ENCODE data around the gene PLOD2. TPM values are rescaled to one million over a fixed set of nuclear protein-coding genes. Genes with fewer than 3 reads are reported as not detected.
"Not testable (repeated sequence)": the region's sequence is repeated elsewhere in the genome, so short reads cannot be mapped to it uniquely, and the experiment has no call there.

Gene PLOD2
- total RNA-seq, 1 experiment from 2014 or later: 24.2 TPM

DNA sequence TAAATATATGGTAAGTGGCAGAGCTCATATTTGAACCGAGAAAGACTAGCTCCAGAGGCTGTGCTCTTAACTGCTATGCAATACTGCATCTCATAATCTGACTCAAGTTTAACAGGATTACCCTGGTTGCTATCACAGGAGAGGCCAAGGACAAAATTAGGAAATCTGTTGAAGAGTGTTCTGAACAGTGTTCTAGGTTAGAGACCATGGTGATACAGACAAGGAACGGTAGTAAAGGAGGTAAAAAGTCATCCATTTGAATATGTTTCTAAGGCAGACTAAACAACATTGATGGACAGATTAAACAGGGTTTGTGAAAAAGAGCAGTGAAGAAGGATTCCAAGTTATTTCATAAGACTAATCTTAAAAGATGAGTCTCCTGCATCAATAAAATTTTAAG is 22.1 kb downstream of the PLOD2 start:
- H3K4me3 ChIP-seq (ENCODE audit: insufficient read depth, low read depth, low read length): no peak overlapping the region
- no peak for DNase-seq
- H3K27me3 ChIP-seq (ENCODE audit: control insufficient read depth, insufficient read depth, low read length): no peaks in the 10 kb centered on the region
- H3K36me3 ChIP-seq (replicated peaks; ENCODE audit: control insufficient read depth, insufficient read depth, low read length): no peaks in the 10 kb centered on the region

DNA sequence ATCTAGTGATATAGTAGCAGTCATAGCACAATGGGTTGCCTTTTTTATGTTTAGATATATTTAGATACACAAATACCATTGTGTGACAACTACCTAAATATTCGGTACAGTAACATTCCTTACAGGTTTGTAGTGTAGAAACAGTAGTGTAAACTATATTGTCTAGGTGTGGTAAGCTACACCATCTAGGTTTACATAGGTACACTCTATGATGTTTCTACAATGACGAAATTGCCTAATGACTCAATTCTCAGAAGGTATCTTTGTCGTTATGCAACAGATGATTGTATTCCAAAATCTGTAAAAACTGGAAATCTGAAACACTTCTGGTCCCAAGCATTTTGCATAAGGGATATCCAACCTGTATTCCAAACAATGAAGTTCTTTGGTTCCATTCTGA is 24.3 kb downstream of the PLOD2 start:
- Histone ChIP-seq H3K4me3 (ENCODE audit: insufficient read depth, low read depth, low read length) (no peak overlapping the region), H3K36me3 (replicated peaks; ENCODE audit: control insufficient read depth, insufficient read depth, low read length) (no peaks in the 10 kb centered on the region), H3K27me3 (ENCODE audit: control insufficient read depth, insufficient read depth, low read length) (no peaks in the 10 kb centered on the region)
- no peak for DNase-seq

- H3K36me3 ChIP-seq (replicated peaks; ENCODE audit: control insufficient read depth, insufficient read depth, low read length): no peaks in the 10 kb centered on the region
- no peaks in the 10 kb centered on the region for H3K27me3 ChIP-seq (ENCODE audit: control insufficient read depth, insufficient read depth, low read length)
- no peak for DNase-seq
- no peak overlapping the region for H3K4me3 ChIP-seq (ENCODE audit: insufficient read depth, low read depth, low read length)
Observed at GRCh38 chr3:146134348-146135117, 26.5 kb downstream of the PLOD2 start.

GRCh38 chr3:146133441-146133840 is 27.5 kb downstream of the PLOD2 start:
- H3K36me3 ChIP-seq (replicated peaks; ENCODE audit: control insufficient read depth, insufficient read depth, low read length): no peaks in the 10 kb centered on the region
- no peaks in the 10 kb centered on the region for H3K27me3 ChIP-seq (ENCODE audit: control insufficient read depth, insufficient read depth, low read length)
- no peak overlapping the region for H3K4me3 ChIP-seq (ENCODE audit: insufficient read depth, low read depth, low read length)
- no peak for DNase-seq

GRCh38 chr3:146131616-146132410 is 29.2 kb downstream of the PLOD2 start:
- no peak for DNase-seq
- no peak overlapping the region for H3K4me3 ChIP-seq (ENCODE audit: insufficient read depth, low read depth, low read length)
- H3K36me3 ChIP-seq (replicated peaks; ENCODE audit: control insufficient read depth, insufficient read depth, low read length): no peaks in the 10 kb centered on the region
- H3K27me3 ChIP-seq (ENCODE audit: control insufficient read depth, insufficient read depth, low read length): no peaks in the 10 kb centered on the region

DNA sequence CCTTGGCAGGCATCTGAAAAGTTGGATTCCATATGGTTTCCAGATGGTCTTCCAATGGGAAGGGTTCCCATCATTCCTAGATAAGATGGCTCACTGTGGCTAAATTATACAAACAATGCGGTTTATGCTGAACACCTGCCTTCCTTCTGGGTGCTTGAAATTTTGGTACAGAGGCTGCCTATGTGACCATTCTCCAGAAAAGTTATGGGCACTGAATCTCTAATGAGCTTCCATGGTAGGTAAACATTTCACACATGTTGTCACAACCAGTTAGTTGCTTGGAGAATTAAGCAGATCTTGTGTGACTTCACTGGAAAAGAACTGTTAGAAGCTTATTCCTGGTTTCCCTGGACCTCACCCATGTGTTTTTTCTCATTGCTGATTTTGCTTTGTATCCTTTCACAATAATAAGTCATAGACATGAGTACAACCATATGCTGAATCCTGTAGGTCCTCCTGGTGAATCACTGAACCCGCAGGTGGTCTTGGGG is 30.1 kb downstream of the PLOD2 start:
- DNase-seq: no peak
- Histone ChIP-seq H3K4me3 (ENCODE audit: insufficient read depth, low read depth, low read length) (no peak overlapping the region), H3K27me3 (ENCODE audit: control insufficient read depth, insufficient read depth, low read length) (no peaks in the 10 kb centered on the region), H3K36me3 (replicated peaks; ENCODE audit: control insufficient read depth, insufficient read depth, low read length) (no peaks in the 10 kb centered on the region)

GRCh38 chr3:146129750-146130149 is 31.2 kb downstream of the PLOD2 start:
- Histone ChIP-seq H3K27me3 (ENCODE audit: control insufficient read depth, insufficient read depth, low read length) (no peaks in the 10 kb centered on the region), H3K36me3 (replicated peaks; ENCODE audit: control insufficient read depth, insufficient read depth, low read length) (no peaks in the 10 kb centered on the region), H3K4me3 (ENCODE audit: insufficient read depth, low read depth, low read length) (no peak overlapping the region)
- DNase-seq: no peak

DNA sequence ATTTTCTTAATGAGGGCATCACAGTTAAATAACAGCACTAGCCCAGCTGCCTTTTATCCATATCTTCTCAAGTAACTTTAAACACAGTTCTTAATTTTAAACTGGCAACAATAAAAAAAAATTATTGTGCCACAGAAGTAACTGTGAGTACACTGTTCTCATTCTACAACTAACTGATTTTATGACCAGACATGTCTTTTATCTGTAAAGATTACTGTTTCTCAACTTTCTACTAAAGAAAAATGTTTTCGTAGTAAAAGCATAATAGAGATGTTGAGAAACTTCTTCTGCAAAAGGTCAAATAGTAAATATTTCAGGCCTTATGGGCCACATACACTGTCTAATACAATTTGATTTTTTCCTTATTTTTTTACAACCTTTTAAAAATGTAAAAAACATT is 32.0 kb downstream of the PLOD2 start:
- H3K27me3 ChIP-seq (ENCODE audit: control insufficient read depth, insufficient read depth, low read length): no peaks in the 10 kb centered on the region
- no peak for DNase-seq
- no peak overlapping the region for H3K4me3 ChIP-seq (ENCODE audit: insufficient read depth, low read depth, low read length)
- no peaks in the 10 kb centered on the region for H3K36me3 ChIP-seq (replicated peaks; ENCODE audit: control insufficient read depth, insufficient read depth, low read length)

- H3K27me3 ChIP-seq (ENCODE audit: control insufficient read depth, insufficient read depth, low read length): no peaks in the 10 kb centered on the region
- H3K36me3 ChIP-seq (replicated peaks; ENCODE audit: control insufficient read depth, insufficient read depth, low read length): no peaks in the 10 kb centered on the region
- DNase-seq: no peak
- H3K4me3 ChIP-seq (ENCODE audit: insufficient read depth, low read depth, low read length): no peak overlapping the region
Observed at GRCh38 chr3:146128179-146128578, 32.8 kb downstream of the PLOD2 start.

GRCh38 chr3:146125951-146126350 is 35.0 kb downstream of the PLOD2 start:
- no peak for DNase-seq
- Histone ChIP-seq H3K27me3 (ENCODE audit: control insufficient read depth, insufficient read depth, low read length) (no peaks in the 10 kb centered on the region), H3K36me3 (replicated peaks; ENCODE audit: control insufficient read depth, insufficient read depth, low read length) (no peaks in the 10 kb centered on the region; the same call in 1 of the 2 replicates), H3K4me3 (ENCODE audit: insufficient read depth, low read depth, low read length) (no peak overlapping the region)

DNA sequence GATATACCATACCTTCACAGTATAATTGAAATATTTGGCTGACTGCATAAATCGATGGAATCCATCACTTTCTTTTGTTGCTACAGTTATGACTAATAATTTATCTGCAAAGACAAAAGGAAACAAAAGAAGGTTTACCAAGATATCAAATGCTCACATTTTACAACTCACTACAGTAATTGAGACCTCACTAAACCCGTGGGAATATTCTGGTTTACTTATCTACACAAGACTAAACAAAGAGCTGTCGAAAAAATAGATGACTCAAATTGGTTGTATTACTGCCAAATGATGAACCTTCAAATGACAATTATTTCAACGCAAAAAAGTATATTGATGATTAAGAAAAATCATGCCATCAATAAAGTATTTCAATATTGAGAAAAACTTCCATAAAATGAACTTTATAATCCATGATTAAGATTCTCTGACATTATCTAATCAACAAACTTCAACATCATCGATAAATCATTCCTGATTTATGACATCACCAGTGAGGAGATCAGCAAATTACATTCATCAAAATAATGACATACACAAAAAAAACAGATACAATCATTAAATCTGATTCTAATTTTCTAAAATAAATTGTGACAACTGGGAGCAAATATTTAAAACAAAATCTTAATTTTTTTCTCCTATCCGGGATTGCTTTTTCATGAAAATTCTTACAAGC is 36.7 kb downstream of the PLOD2 start:
- Histone ChIP-seq H3K27me3 (ENCODE audit: control insufficient read depth, insufficient read depth, low read length) (no peaks in the 10 kb centered on the region), H3K36me3 (replicated peaks; ENCODE audit: control insufficient read depth, insufficient read depth, low read length) (no peaks in the 10 kb centered on the region; the same call in 1 of the 2 replicates), H3K4me3 (ENCODE audit: insufficient read depth, low read depth, low read length) (no peak overlapping the region)
- no peak for DNase-seq

GRCh38 chr3:146117406-146118285 is 43.3 kb downstream of the PLOD2 start:
- H3K4me3 ChIP-seq (ENCODE audit: insufficient read depth, low read depth, low read length): no peak overlapping the region
- no peak for DNase-seq
- no peaks in the 10 kb centered on the region for H3K27me3 ChIP-seq (ENCODE audit: control insufficient read depth, insufficient read depth, low read length)
- no peaks in the 10 kb centered on the region; the same call in 1 of the 2 replicates for H3K36me3 ChIP-seq (replicated peaks; ENCODE audit: control insufficient read depth, insufficient read depth, low read length)

- no peak for DNase-seq
- Histone ChIP-seq H3K36me3 (replicated peaks; ENCODE audit: control insufficient read depth, insufficient read depth, low read length) (no peaks in the 10 kb centered on the region; the same call in 1 of the 2 replicates), H3K4me3 (ENCODE audit: insufficient read depth, low read depth, low read length) (no peak overlapping the region), H3K27me3 (ENCODE audit: control insufficient read depth, insufficient read depth, low read length) (no peaks in the 10 kb centered on the region)
Observed at GRCh38 chr3:146115619-146116018, 45.4 kb downstream of the PLOD2 start.

GRCh38 chr3:146113804-146114203 is 47.2 kb downstream of the PLOD2 start:
- DNase-seq; H3K4me3 ChIP-seq (ENCODE audit: insufficient read depth, low read depth, low read length); H3K36me3 ChIP-seq (replicated peaks; ENCODE audit: control insufficient read depth, insufficient read depth, low read length); H3K27me3 ChIP-seq (ENCODE audit: control insufficient read depth, insufficient read depth, low read length): not testable (repeated sequence)
